GM20000 (cell line): Measurements from ENCODE around the gene VEPH1.

Experiments
- DNase-seq: peaks from one replicate; pipeline ENCODE4 v3.0.0; 2012; ENCODE audit warnings: low spot score
- TF ChIP-seq, protein P1 (sequence below): IDR thresholded peaks from 2 replicates; pipeline ENCODE4 v1.5.1; 2012; ENCODE audit warnings: mild to moderate bottlenecking, control low read depth; ENCODE audit errors: extremely low read depth, missing control alignments

Gene VEPH1

DNA sequence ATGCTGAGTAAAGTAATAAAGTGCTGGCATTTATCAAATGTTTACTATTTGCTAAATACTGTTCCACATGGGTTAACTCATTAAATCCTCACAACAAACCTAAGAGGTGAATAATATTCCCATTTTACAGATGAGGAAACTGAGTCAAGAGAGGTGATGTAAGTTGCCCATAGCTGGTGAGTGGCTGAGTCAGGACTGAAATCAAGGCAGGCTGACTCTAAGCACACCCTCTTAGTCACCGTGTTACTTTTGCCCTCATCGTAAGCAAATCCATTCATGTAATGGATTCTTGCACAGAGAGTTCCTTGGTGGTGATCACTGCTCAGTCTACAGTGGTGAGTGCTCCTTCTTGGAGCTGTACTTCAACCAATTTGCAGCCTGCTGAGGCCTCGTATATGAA is 95.4 kb downstream of the VEPH1 start:
- TF ChIP-seq, protein P1, sequence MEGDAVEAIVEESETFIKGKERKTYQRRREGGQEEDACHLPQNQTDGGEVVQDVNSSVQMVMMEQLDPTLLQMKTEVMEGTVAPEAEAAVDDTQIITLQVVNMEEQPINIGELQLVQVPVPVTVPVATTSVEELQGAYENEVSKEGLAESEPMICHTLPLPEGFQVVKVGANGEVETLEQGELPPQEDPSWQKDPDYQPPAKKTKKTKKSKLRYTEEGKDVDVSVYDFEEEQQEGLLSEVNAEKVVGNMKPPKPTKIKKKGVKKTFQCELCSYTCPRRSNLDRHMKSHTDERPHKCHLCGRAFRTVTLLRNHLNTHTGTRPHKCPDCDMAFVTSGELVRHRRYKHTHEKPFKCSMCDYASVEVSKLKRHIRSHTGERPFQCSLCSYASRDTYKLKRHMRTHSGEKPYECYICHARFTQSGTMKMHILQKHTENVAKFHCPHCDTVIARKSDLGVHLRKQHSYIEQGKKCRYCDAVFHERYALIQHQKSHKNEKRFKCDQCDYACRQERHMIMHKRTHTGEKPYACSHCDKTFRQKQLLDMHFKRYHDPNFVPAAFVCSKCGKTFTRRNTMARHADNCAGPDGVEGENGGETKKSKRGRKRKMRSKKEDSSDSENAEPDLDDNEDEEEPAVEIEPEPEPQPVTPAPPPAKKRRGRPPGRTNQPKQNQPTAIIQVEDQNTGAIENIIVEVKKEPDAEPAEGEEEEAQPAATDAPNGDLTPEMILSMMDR = no peak
- DNase-seq = no peak

DNA sequence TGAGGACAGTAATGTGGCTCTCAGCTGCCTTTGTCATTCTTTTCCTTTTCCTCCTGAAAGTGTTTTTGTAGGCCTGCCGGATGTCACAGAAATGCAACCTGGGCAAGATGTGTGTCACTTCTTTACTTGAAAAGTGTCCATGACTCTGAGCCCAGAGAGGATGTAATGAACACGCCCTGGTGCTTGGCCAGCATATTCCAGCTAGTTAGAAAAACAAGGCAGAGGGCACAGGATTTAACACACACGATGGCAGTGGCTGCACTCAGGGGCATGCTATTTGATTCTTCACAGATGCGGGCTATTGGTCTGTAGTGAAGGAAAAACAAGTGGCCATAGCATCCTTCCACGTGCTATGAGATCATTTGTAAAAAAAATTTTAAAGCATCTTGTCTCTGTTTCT is 96.8 kb downstream of the VEPH1 start:
- TF ChIP-seq, protein P1 = no peak
- no peak for DNase-seq

- TF ChIP-seq, protein P1 = no peak
- no peak for DNase-seq
Observed at GRCh38 chr3:157405457-157405856, 97.8 kb downstream of the VEPH1 start.

GRCh38 chr3:157404381-157404780 is 98.8 kb downstream of the VEPH1 start:
- TF ChIP-seq, protein P1 = no peak
- DNase-seq = no peak

DNA sequence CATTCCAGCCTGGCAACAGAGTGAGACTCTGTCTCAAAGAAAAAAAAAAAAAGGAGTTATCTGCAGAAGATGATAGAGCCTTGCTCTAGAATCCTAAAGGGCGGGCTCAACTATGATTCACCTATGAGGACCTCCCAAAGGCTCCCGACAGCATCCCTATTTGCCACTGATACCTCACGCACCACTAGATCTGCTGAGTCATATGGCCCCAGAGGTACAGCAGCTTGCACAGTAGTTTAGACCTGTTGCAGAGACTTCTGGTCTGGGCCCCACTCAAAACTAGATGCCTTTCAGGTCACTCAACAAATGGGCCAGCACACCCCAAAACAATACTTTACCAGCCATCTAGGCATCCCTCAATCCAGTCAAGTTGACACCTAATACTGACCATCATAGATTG is 104.6 kb downstream of the VEPH1 start:
- TF ChIP-seq, protein P1 = no peak
- DNase-seq = no peak

- TF ChIP-seq, protein P1 = no peak
- DNase-seq = no peak
Observed at GRCh38 chr3:157394411-157394810, 108.8 kb downstream of the VEPH1 start.

- DNase-seq = no peak
- TF ChIP-seq, protein P1 = no peak
Observed at GRCh38 chr3:157393113-157393512, 110.1 kb downstream of the VEPH1 start.
